ENCODE results near the gene TTC39C.

- TF ChIP-seq POLR2A (IDR thresholded peaks at IDR 0.05) (no peak), CTCF (IDR thresholded peaks at IDR 0.05) (no peak)
Measured at GRCh38 chr18:24009246-24009645, 5.3 kb upstream of the TTC39C start.
